Mesendoderm (in vitro differentiated cells): ENCODE data around the gene LY86.
"Not testable (repeated sequence)": the region's sequence is repeated elsewhere in the genome, so short reads cannot be mapped to it uniquely, and the experiment has no call there.

Experiments used
- DNase-seq: peaks from one replicate; pipeline ENCODE4 v3.0.0; 2013
- H2AK5ac ChIP-seq: 2 replicates; pipeline ENCODE4 v1.6.1; 2013; ENCODE audit warnings: low read length, inconsistent platforms
- H2BK120ac ChIP-seq: 2 replicates; pipeline ENCODE4 v1.6.1; 2013; ENCODE audit warnings: low read depth, mild to moderate bottlenecking, low read length, moderate library complexity, mixed read lengths
- H2BK15ac ChIP-seq: replicated peaks from 2 replicates; pipeline ENCODE4 v1.6.1; 2013; ENCODE audit warnings: low read depth, mild to moderate bottlenecking, moderate library complexity
- H2BK5ac ChIP-seq: 2 replicates; pipeline ENCODE4 v1.6.1; 2013; ENCODE audit warnings: low read length, inconsistent platforms
- H3K18ac ChIP-seq: 2 replicates; pipeline ENCODE4 v1.6.1; 2013; ENCODE audit warnings: mild to moderate bottlenecking, low read length, mixed read lengths
- H3K23ac ChIP-seq: one replicate; pipeline ENCODE4 v1.6.1; 2013; ENCODE audit warnings: low read length
- H3K27ac ChIP-seq: 2 replicates; pipeline ENCODE4 v1.5.1; 2013; ENCODE audit warnings: low read depth, mild to moderate bottlenecking, inconsistent platforms, low read length, moderate library complexity
- H3K27me3 ChIP-seq: 2 replicates; pipeline ENCODE4 v1.6.1; 2013; ENCODE audit warnings: low read length, control low read depth, mild to moderate bottlenecking, inconsistent platforms; ENCODE audit not compliant: insufficient read depth, poor library complexity
- H3K36me3 ChIP-seq: 2 replicates; pipeline ENCODE4 v1.6.1; 2013; ENCODE audit warnings: low read length, inconsistent platforms; ENCODE audit not compliant: control insufficient read depth, insufficient read depth
- H3K4ac ChIP-seq: one replicate; pipeline ENCODE4 v1.6.1; 2013; ENCODE audit warnings: low read depth, mild to moderate bottlenecking, low read length, moderate library complexity
- H3K4me1 ChIP-seq: 2 replicates; pipeline ENCODE4 v1.6.1; 2013; ENCODE audit warnings: low read depth, low read length, inconsistent platforms; ENCODE audit not compliant: control insufficient read depth
- H3K4me2 ChIP-seq: 2 replicates; pipeline ENCODE4 v1.6.1; 2013; ENCODE audit warnings: low read length
- H3K4me3 ChIP-seq: 2 replicates; pipeline ENCODE4 v1.5.1; 2013; ENCODE audit warnings: mild to moderate bottlenecking, low read length
- H3K56ac ChIP-seq: one replicate; pipeline ENCODE4 v1.6.1; 2013; ENCODE audit warnings: low read length
- H3K79me1 ChIP-seq: 2 replicates; pipeline ENCODE4 v1.6.1; 2013; ENCODE audit warnings: low read length, inconsistent platforms
- H3K79me2 ChIP-seq: 2 replicates; pipeline ENCODE4 v1.6.1; 2013; ENCODE audit warnings: mild to moderate bottlenecking, low read length; ENCODE audit not compliant: control insufficient read depth, insufficient read depth
- H3K9ac ChIP-seq: 2 replicates; pipeline ENCODE4 v1.6.1; 2013; ENCODE audit warnings: low read length, inconsistent platforms
- H4K5ac ChIP-seq: one replicate; pipeline ENCODE4 v1.6.1; 2013; ENCODE audit warnings: low read length
- H4K8ac ChIP-seq: one replicate; pipeline ENCODE4 v1.6.1; 2013; ENCODE audit warnings: low read depth, mild to moderate bottlenecking, control low read depth, low read length, moderate library complexity
- WGBS: extraction: QIAGEN DNeasy Blood & Tissue Kit; methylation state at CpG from one replicate; pipeline ENCODE4 v1.1.7; 2013; ENCODE audit warnings: low lambda C conversion rate, missing lambda C conversion rate; ENCODE audit not compliant: insufficient coverage; ENCODE audit errors: extremely low coverage; 5-methylcytosine and 5-hydroxymethylcytosine counted together

Gene LY86

GRCh38 chr6:6609450-6609849 is 20.9 kb downstream of the LY86 start:
- Histone ChIP-seq H2AK5ac (no peak overlapping the region), H3K18ac (no peak overlapping the region)
- no CpG with 5 or more reads among the region's 2 CpGs for WGBS

GRCh38 chr6:6610031-6610591 is 21.6 kb downstream of the LY86 start:
- Histone ChIP-seq H3K27ac (no peak overlapping the region), H2BK5ac (no peak overlapping the region), H3K18ac (no peak overlapping the region), H3K4me1 (no peaks in the 10 kb centered on the region), H3K23ac (no peak overlapping the region), H3K4me2 (no peak overlapping the region), H3K27me3 (no peaks in the 10 kb centered on the region), H4K5ac (no peak overlapping the region), H3K4me3 (no peak overlapping the region), H3K9ac (no peak overlapping the region), H3K79me1 (no peaks in the 10 kb centered on the region), H3K36me3 (no peaks in the 10 kb centered on the region), H2BK120ac (no peak overlapping the region), H2BK15ac (no peak overlapping the region), H3K79me2 (no peaks in the 10 kb centered on the region), H3K56ac (no peak overlapping the region), H4K8ac (no peak overlapping the region), H2AK5ac (no peak overlapping the region), H3K4ac (no peak overlapping the region)
- no CpG with 5 or more reads among the region's 10 CpGs for WGBS
- DNase-seq: no peak

More at GRCh38 chr6:6609450-6609849, 20.9 kb downstream of the LY86 start:
- H3K4me2 ChIP-seq: no peak overlapping the region
- no peak for DNase-seq
- no peak overlapping the region for H4K5ac ChIP-seq
- no peak overlapping the region for H2BK15ac ChIP-seq
- H3K27me3 ChIP-seq: no peaks in the 10 kb centered on the region
- no peak overlapping the region for H3K4me3 ChIP-seq
- no peak overlapping the region for H3K4ac ChIP-seq
- no peaks in the 10 kb centered on the region for H3K36me3 ChIP-seq
- no peak overlapping the region for H3K56ac ChIP-seq
- no peaks in the 10 kb centered on the region for H3K4me1 ChIP-seq
- H3K9ac ChIP-seq: no peak overlapping the region
- H2BK120ac ChIP-seq: no peak overlapping the region
- no peak overlapping the region for H4K8ac ChIP-seq
- no peaks in the 10 kb centered on the region for H3K79me1 ChIP-seq
- no peak overlapping the region for H3K23ac ChIP-seq
- no peak overlapping the region for H2BK5ac ChIP-seq
- H3K27ac ChIP-seq: no peak overlapping the region
- H3K79me2 ChIP-seq: no peaks in the 10 kb centered on the region

GRCh38 chr6:6611486-6611885 is 23.0 kb downstream of the LY86 start:
- H3K27me3 ChIP-seq: no peaks in the 10 kb centered on the region

GRCh38 chr6:6612308-6612707 is 23.8 kb downstream of the LY86 start:
- H3K27ac ChIP-seq: no peak overlapping the region
- no peak overlapping the region for H3K18ac ChIP-seq
- H3K4ac ChIP-seq: no peak overlapping the region
- H2BK5ac ChIP-seq: no peak overlapping the region
- no peak overlapping the region for H2BK15ac ChIP-seq
- no peak overlapping the region for H4K8ac ChIP-seq
- H2BK120ac ChIP-seq: no peak overlapping the region
- no peaks in the 10 kb centered on the region for H3K79me2 ChIP-seq
- no peak for DNase-seq
- WGBS: no CpG with 5 or more reads among the region's 7 CpGs
- H3K56ac ChIP-seq: no peak overlapping the region
- H3K9ac ChIP-seq: no peak overlapping the region
- no peak overlapping the region for H3K4me2 ChIP-seq
- no peaks in the 10 kb centered on the region for H3K36me3 ChIP-seq
- no peaks in the 10 kb centered on the region for H3K79me1 ChIP-seq
- no peak overlapping the region for H2AK5ac ChIP-seq
- H3K4me3 ChIP-seq: no peak overlapping the region
- H4K5ac ChIP-seq: no peak overlapping the region
- no peak overlapping the region for H3K23ac ChIP-seq
- H3K4me1 ChIP-seq: no peaks in the 10 kb centered on the region
- H3K27me3 ChIP-seq: no peaks in the 10 kb centered on the region

More at GRCh38 chr6:6611486-6611885, 23.0 kb downstream of the LY86 start:
- Histone ChIP-seq H4K8ac (no peak overlapping the region), H3K23ac (no peak overlapping the region), H3K27ac (no peak overlapping the region), H4K5ac (no peak overlapping the region), H3K56ac (no peak overlapping the region), H3K4me1 (no peaks in the 10 kb centered on the region), H3K9ac (no peak overlapping the region), H3K4me3 (no peak overlapping the region), H3K36me3 (no peaks in the 10 kb centered on the region), H3K4ac (no peak overlapping the region), H2BK15ac (no peak overlapping the region), H3K79me2 (no peaks in the 10 kb centered on the region), H2BK120ac (no peak overlapping the region), H2AK5ac (no peak overlapping the region), H3K79me1 (no peaks in the 10 kb centered on the region), H3K18ac (no peak overlapping the region), H2BK5ac (no peak overlapping the region), H3K4me2 (no peak overlapping the region)
- WGBS: no CpG with 5 or more reads among the region's 12 CpGs
- DNase-seq: no peak

- H4K5ac ChIP-seq, H3K9ac ChIP-seq, H3K56ac ChIP-seq, H2BK15ac ChIP-seq, H3K23ac ChIP-seq, H3K4me2 ChIP-seq, H3K27ac ChIP-seq, H3K4ac ChIP-seq, H3K79me2 ChIP-seq, H4K8ac ChIP-seq, H2BK5ac ChIP-seq, DNase-seq, H3K27me3 ChIP-seq, H3K36me3 ChIP-seq, H3K79me1 ChIP-seq, H3K4me1 ChIP-seq, H2AK5ac ChIP-seq, H3K4me3 ChIP-seq, H2BK120ac ChIP-seq, H3K18ac ChIP-seq: not testable (repeated sequence)
- WGBS: no CpG with 5 or more reads among the region's 43 CpGs
Measured at GRCh38 chr6:6613103-6613718, 24.7 kb downstream of the LY86 start.
